Skeletal muscle tissue (tissue), 4 donors: ENCODE results near the gene RFPL2. TPM values are rescaled to one million over a fixed set of nuclear protein-coding genes. Genes with fewer than 3 reads are reported as not detected.

Experiments used
- H3K27ac ChIP-seq: one replicate; pipeline ENCODE4 v1.7.0; 2013; ENCODE audit warnings: mild to moderate bottlenecking, low read depth, low read length, inconsistent platforms
- H3K27me3 ChIP-seq, 3 donors: one replicate each; pipeline ENCODE4 v1.7.0; 2013; ENCODE audit warnings: low read length in 3 of 3; ENCODE audit not compliant: control insufficient read depth in 3 of 3, insufficient read depth in 3 of 3
- H3K36me3 ChIP-seq, 3 donors: one replicate each; pipeline ENCODE4 v1.7.0; 2013; ENCODE audit warnings: low read length in 3 of 3; ENCODE audit not compliant: control insufficient read depth in 3 of 3, insufficient read depth in 3 of 3
- H3K4me1 ChIP-seq, 3 donors: one replicate each; pipeline ENCODE4 v1.7.0; 2013; ENCODE audit warnings: low read length in 3 of 3, mild to moderate bottlenecking in 3 of 3; ENCODE audit not compliant: control insufficient read depth in 3 of 3, insufficient read depth in 3 of 3
- H3K4me3 ChIP-seq, 3 donors: one replicate each; pipeline ENCODE4 v1.7.0; 2013; ENCODE audit warnings: low read length in 3 of 3
- H3K9ac ChIP-seq, 3 donors: one replicate each; pipeline ENCODE4 v1.7.0; 2013; ENCODE audit warnings: low read length in 3 of 3, mild to moderate bottlenecking in 3 of 3, moderate library complexity in 2 of 3, low read depth in 1 of 3
- H3K9me3 ChIP-seq, 3 donors: one replicate each; pipeline ENCODE4 v1.7.0; 2013; ENCODE audit warnings: low read length in 3 of 3; ENCODE audit not compliant: control insufficient read depth in 3 of 3
- total RNA-seq: library from RNA; depleted of rRNA; stranded (reverse); fragments of >200 nt; gene quantifications from one replicate; pipeline ENCODE4 v1.2.3, GENCODE V29; 2014
- donor health status: Osteomylitis.

RFPL2 gene
- total RNA-seq, 1 donor from 2014 or later = not detected

DNA sequence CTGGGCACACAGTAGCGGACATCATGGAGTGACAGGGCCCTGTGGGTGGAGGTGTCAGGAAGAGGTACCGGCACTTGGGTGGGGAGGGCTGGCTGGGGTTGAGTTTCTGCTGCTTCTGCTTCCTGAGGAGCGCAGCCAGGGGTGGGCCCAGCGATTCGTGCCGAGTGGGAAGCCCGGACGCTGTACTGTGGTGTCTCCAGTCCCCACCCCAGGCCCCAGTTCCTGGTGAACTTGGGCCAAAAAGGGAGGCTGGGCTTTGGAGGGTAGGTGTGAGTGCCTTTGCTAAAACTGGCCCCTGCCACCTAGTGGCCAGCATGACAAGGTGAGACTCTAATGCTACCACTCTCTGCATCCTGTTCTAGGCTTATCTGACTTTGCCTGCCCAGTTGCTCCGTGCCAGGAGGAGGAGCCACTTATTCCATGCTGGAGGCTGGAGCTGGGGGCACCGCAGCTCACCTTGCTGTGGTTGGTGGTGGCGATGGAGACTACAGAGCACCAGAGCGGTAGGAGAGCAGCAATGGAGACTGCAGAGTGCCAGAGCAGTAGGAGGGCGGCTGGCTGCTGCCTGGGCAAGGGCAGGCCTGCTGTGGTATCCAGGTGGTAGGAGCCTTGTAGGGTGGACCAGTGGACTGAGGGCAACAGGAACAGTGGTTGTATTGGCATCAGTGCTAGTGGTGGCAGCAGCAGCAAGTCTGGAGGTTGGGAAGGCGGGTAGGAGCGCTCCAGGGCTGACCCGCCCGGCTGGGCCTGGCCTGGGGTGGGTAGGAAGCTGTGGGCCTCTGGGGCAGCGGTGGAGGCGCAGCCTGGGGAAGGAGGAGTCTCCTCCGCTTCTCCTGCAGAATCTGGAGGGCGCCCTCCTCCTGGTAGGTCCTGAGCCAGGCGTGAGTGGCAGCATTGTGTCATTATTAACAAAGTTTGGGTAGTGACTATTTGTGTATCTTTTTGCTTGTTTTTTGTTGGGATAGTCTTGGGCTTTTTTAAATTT, 2.2 kb upstream of the RFPL2 start:
- H3K27me3 ChIP-seq = peaks cover 17 to 34% (median 32%) of the 10 kb centered on the region in 3 donors
- H3K4me1 ChIP-seq = peaks cover 5 to 11% (median 8%) of the 10 kb centered on the region in 3 donors
- no peak overlapping the region for H3K9ac ChIP-seq
- H3K36me3 ChIP-seq = no peaks in the 10 kb centered on the region
- H3K9me3 ChIP-seq = no peaks in the 10 kb centered on the region
- H3K27ac ChIP-seq = no peak overlapping the region
- no peak overlapping the region for H3K4me3 ChIP-seq

DNA sequence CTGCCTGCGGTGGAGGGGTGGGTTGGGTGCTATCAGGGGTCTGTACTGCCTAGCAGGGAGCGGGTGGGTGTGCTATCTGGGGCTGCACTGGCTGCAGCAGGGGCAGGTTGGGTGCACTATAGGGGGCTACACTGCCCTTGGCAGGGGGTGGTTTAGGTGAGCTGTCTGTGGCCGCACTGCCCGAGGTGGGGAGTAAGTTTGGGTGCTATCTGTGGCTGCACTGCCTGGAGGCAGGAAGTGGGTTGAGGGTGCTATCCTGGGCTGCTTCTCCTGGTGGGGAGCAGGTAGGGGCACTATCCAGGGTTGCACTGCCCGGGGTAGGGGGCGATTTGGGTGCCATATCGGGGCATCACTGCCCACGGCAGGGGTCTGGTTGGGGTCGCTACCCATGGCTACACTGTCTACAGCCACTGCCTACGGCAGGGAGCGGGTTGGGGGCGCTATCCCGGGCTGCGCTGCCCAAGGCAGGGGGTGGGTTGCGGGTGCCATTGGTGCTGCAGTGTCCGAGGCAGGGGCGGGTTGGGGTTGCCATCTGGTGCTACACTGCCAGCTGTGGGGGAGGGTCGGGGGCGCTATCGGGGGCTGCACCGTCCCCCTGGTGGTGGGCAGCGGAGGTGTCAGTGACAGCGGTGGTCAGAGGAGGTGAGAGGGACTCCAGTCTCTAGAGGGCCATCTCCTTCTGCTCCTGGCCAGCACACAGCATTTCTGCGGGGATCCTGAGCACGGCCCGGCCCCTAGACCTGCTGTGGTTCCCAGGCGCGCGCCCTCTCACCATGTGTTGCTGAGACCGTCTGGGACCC, 1.3 kb upstream of the RFPL2 start:
- Histone ChIP-seq H3K4me3 (no peak overlapping the region), H3K27ac (no peak overlapping the region), H3K36me3 (no peaks in the 10 kb centered on the region), H3K9me3 (no peaks in the 10 kb centered on the region), H3K4me1 (peaks cover 5 to 11% (median 8%) of the 10 kb centered on the region in 3 donors), H3K9ac (no peak overlapping the region), H3K27me3 (peaks cover 19 to 34% (median 30%) of the 10 kb centered on the region in 3 donors)

DNA sequence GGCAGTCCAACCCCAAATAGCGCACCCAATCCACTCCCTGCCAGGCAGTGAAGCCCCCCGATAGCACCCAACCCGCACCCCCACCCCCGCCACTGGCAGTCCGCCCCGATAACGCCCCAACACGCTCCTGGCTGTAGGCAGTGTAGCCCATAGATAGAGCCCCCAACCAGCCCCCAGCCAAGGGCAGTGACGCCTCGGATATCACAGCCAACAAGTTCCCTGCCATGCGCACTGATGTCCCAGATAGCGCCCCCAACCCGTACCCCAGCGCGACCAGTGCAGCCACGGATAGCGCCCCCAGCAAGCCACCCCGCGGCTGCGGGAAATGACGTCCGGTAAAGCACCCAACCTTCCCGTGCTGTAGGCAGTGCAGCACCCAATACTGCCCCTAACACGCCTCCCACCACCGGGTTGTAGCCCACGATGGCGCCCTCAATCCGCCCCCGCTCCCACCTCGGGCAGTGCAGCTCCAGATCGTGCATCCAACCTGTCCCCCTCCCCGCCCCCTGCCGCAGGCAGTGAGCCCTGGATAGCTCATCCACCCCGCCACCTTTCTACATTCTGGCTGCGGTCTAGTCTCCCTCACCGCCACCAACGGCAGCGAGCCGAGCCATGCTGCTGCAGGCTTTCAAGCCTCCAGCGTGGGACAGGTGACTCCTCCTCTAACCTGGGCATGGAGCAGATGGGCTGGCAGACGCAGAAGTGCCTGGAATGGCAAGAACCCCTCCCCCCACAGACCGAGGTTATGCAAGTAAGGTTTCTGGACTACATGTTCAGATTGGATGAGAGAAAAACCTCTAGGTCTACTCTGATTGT, 625 bp downstream of the RFPL2 start:
- Histone ChIP-seq H3K9me3 (no peaks in the 10 kb centered on the region), H3K9ac (no peak overlapping the region), H3K27ac (no peak overlapping the region), H3K4me1 (peaks cover 5 to 11% (median 8%) of the 10 kb centered on the region in 3 donors), H3K4me3 (no peak overlapping the region), H3K27me3 (peaks cover 22 to 34% (median 33%) of the 10 kb centered on the region in 3 donors), H3K36me3 (no peaks in the 10 kb centered on the region)

DNA sequence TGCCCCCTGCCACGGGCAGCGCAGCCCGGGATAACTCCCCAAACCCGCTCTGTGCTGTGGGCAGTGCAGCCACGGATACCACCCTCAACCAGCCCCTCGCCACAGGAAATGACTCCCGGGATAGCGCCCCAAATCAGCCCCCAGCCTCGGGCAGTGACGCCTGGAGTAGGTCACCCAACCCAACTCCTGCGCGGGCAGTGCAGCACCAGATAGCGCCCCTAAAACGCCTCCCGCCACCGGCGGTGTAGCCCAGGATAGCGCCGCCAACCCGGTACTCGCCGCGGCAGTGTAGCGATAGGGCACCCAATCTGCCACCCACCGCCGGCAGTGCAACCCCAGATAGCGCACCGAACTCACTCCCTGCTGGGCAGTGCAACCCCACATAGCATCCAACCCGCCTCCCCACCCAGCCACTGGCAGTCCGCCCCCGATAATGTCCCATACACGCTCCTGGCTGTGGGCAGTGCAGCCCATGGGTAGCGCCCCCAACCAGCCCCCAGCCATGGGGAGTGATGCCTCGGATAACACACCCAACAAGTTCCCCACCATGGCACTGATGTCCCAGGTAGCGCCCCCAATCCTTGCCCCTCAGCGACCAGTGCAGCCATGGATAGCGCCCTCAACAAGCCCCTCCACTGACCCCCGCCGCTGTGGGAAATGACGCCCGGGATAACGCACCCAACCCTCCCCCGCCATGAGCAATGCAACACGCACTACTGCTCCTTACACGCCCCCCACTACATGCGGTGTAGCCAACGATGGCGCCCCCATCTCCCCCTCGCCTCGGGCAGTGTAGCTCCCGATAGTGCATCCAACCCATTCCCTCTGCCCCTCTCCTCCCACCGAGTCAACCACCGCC, 1.5 kb downstream of the RFPL2 start:
- H3K9ac ChIP-seq = no peak overlapping the region
- H3K36me3 ChIP-seq = no peaks in the 10 kb centered on the region
- peak overlapping the region in 2 of 3 donors; percentile 14 to 22 for H3K4me3 ChIP-seq
- H3K9me3 ChIP-seq = no peaks in the 10 kb centered on the region
- H3K27ac ChIP-seq = no peak overlapping the region
- H3K27me3 ChIP-seq = peaks cover 25 to 36% (median 34%) of the 10 kb centered on the region in 3 donors
- peaks cover 5 to 11% (median 8%) of the 10 kb centered on the region in 3 donors for H3K4me1 ChIP-seq

DNA sequence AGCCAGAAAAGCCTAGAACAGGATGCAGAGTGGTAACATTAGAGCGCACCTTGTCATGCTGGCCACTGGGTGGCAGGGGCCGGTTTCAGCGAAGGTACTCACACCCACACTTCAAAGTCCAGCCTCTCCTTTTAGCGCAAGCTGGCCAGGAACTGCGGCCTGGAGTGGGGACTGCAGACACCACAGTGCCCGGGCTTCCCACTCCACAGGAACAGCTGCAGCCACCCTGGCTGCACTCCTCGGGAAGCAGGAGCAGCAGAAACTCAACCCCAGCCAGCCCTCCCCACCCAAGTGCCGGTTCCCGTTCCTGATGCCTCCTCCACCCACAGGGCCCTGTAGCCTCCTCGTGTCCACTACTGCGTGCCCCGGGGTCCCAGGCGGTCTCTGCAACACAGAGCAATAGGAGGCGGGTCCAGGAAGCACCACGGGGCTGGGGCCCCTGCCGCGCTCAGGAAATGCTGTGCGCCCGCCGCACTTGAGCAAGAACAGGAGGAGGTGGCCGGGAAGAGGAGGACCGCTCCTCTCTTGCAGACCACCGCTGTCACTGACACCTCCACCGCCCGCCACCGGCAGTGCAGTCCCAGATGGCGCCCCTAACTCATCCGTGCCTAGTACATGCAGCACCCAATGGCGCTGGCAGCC, 2.2 kb downstream of the RFPL2 start:
- H3K9ac ChIP-seq = no peak overlapping the region

DNA sequence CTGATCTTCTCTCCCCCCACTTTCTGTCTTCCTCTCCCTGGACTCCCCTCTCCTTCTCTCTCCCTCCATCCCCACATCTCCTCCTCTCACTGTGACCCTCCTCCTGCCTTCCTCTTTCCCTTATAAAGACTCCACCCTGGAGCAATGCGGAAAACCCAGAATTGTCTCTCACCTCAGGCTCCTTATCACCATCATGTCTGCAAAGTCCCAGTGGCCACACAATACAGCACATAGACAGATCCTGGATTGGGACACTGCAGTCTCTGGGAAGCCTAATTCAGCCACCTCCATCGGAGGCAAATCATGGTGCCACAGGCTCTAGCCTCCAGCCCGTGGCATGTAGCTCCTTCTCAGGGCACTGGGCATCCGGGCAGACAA, 2.7 kb downstream of the RFPL2 start:
- Histone ChIP-seq H3K4me1 (peaks cover 5 to 11% (median 8%) of the 10 kb centered on the region in 3 donors), H3K27me3 (peaks cover 32 to 41% (median 34%) of the 10 kb centered on the region in 3 donors), H3K9me3 (no peaks in the 10 kb centered on the region), H3K9ac (no peak overlapping the region), H3K4me3 (no peak overlapping the region), H3K36me3 (no peaks in the 10 kb centered on the region), H3K27ac (no peak overlapping the region)

More for the DNA sequence above, 2.2 kb downstream of the RFPL2 start:
- Histone ChIP-seq H3K4me3 (peak overlapping the region in 2 of 3 donors; percentile 14 to 22), H3K4me1 (peaks cover 5 to 11% (median 8%) of the 10 kb centered on the region in 3 donors), H3K27me3 (peaks cover 30 to 42% (median 34%) of the 10 kb centered on the region in 3 donors), H3K27ac (no peak overlapping the region), H3K36me3 (no peaks in the 10 kb centered on the region), H3K9me3 (no peaks in the 10 kb centered on the region)

DNA sequence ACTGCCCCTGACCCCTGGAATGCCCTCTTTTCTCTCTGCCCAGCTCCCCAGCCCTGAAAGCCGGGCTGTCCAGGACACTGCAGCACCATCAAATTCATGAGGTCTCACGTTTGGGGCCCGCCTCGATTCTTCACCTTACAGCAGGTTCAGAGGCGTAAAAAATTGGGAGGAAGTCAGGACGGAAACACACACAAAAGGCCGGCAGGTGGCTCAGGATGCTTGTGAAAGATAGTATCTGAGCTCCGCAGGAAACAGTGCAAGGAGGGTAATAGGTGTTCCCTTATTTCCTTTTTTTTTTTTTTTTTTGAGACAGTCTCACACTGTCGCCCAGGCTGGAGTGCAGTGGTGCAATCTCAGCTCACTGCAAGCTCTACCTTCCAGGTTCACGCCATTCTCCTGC, 4.1 kb downstream of the RFPL2 start:
- Histone ChIP-seq H3K27me3 (peaks cover 30 to 34% (median 34%) of the 10 kb centered on the region in 3 donors), H3K4me1 (peaks cover 5 to 11% (median 8%) of the 10 kb centered on the region in 3 donors), H3K9ac (no peak overlapping the region), H3K27ac (no peak overlapping the region), H3K9me3 (no peaks in the 10 kb centered on the region), H3K4me3 (no peak overlapping the region), H3K36me3 (no peaks in the 10 kb centered on the region)

DNA sequence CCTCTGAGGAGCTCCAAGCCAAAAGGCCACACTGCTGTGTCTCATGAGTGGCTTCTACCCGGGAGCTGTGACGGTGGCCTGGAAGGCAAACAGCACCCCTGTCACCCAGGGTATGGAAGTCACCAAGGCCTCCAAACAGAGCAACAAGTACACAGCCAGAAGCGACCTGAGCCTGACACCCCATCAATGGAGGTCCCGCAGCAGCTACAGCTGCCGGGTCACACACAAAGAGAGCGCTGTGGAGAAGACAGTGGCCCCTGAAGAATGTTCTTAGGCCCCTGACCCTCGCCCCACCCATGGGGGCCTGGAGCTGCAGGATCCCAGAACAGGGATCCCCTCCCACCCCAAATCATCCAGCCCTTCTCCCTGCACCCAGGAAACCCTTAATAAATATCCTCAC, 4.9 kb downstream of the RFPL2 start:
- Histone ChIP-seq H3K9me3 (no peaks in the 10 kb centered on the region), H3K9ac (no peak overlapping the region), H3K4me1 (peaks cover 5 to 11% (median 8%) of the 10 kb centered on the region in 3 donors), H3K36me3 (no peaks in the 10 kb centered on the region), H3K27me3 (peaks cover 27 to 34% (median 29%) of the 10 kb centered on the region in 3 donors), H3K4me3 (no peak overlapping the region), H3K27ac (no peak overlapping the region)
